A673 (cell line): ENCODE results near the gene GARNL3. TPM values are rescaled to one million over a fixed set of nuclear protein-coding genes. Genes with fewer than 3 reads are reported as not detected.

ENCODE experiments used
- BruUV-seq: library from RNA; stranded (reverse); fragments of 400-500 nt; replicated peaks from 2 replicates; lab custom pipeline; 2021; lab: Mats Ljungman, UMichigan
- CTCF ChIA-PET: fragments of 300-600 bp; sonication (Branson Sonifier 250); formaldehyde crosslinking; loops from one replicate; lab custom pipeline; 2022; ENCODE audit warnings: antibody characterized with exemption; lab: Charles Lee
- POLR2A ChIA-PET: fragments of 300-600 bp; sonication (Branson Sonifier 250); formaldehyde crosslinking; loops from one replicate; lab custom pipeline; 2022; ENCODE audit warnings: antibody characterized with exemption; ENCODE audit not compliant: low non-redundant PET; lab: Charles Lee
- DNase-seq: peaks from one replicate; pipeline ENCODE4 v3.0.0-alpha.2; 2015; ENCODE audit warnings: low spot score
- H3K27ac ChIP-seq: fragments of 200-600 bp; sonication (generic); 2 replicates; pipeline ENCODE4 v1.5.1; 2016; ENCODE audit warnings: mixed run types, low read depth, mild to moderate bottlenecking, mixed read lengths, antibody characterized with exemption, low read length; ENCODE audit not compliant: poor library complexity, severe bottlenecking
- H3K27me3 ChIP-seq: fragments of 200-600 bp; sonication (generic); replicated peaks from 2 replicates; pipeline ENCODE4 v1.6.1; 2017; ENCODE audit warnings: mixed run types, low read depth, mild to moderate bottlenecking, mixed read lengths, antibody characterized with exemption, low read length; ENCODE audit not compliant: insufficient read depth, poor library complexity
- H3K36me3 ChIP-seq: fragments of 200-600 bp; sonication (generic); 2 replicates; pipeline ENCODE4 v1.6.1; 2016; ENCODE audit warnings: mixed run types, mild to moderate bottlenecking, mixed read lengths, antibody characterized with exemption, low read length; ENCODE audit not compliant: insufficient read depth, poor library complexity, severe bottlenecking
- H3K4me1 ChIP-seq: fragments of 200-600 bp; sonication (generic); 2 replicates; pipeline ENCODE4 v1.6.1; 2017; ENCODE audit warnings: mixed run types, mild to moderate bottlenecking, mixed read lengths, antibody characterized with exemption, low read length; ENCODE audit not compliant: insufficient read depth, poor library complexity, severe bottlenecking
- H3K4me3 ChIP-seq: fragments of 200-600 bp; sonication (generic); 2 replicates; pipeline ENCODE4 v1.5.1; 2016; ENCODE audit warnings: low read depth, mixed run types, mild to moderate bottlenecking, mixed read lengths, low read length; ENCODE audit not compliant: poor library complexity, severe bottlenecking
- H3K9me3 ChIP-seq: fragments of 200-600 bp; sonication (generic); 2 replicates; pipeline ENCODE4 v1.6.1; 2016; ENCODE audit warnings: mixed run types, low read depth, mild to moderate bottlenecking, mixed read lengths, antibody characterized with exemption, low read length; ENCODE audit not compliant: poor library complexity, severe bottlenecking
- CTCF ChIP-seq: fragments of 300-800, 200-600 bp; sonication (generic); conservative IDR thresholded peaks from 2 replicates; pipeline ENCODE4 v1.5.1; 2017; ENCODE audit warnings: low read depth, mild to moderate bottlenecking, antibody characterized with exemption, low read length, moderate library complexity, mixed read lengths
- EZH2 ChIP-seq: fragments of 200-600 bp; sonication (generic); IDR thresholded peaks from 2 replicates; pipeline ENCODE4 v1.6.1; 2017; ENCODE audit warnings: borderline replicate concordance, low read depth, mild to moderate bottlenecking, mixed read lengths, antibody characterized with exemption, low read length; ENCODE audit not compliant: poor library complexity, severe bottlenecking
- intact Hi-C: fragments of 100-400 bp; cut with micrococcal nuclease; formaldehyde crosslinking; loops from one replicate; pipeline ENCODE4 v1.10.0; 2022; ENCODE audit not compliant: unreplicated experiment
- total RNA-seq: library from RNA; stranded (reverse); gene quantifications from 2 replicates; pipeline ENCODE4 v1.2.3, GENCODE V29; 2021

The GARNL3 gene
- total RNA-seq, 1 experiment from 2014 or later = 7.8 TPM

GRCh38 chr9:127277770-127278169 is 13.2 kb downstream of the GARNL3 start:
- H3K36me3 ChIP-seq = no peaks in the 10 kb centered on the region
- intact Hi-C loops = no loop called here
- ChIA-PET CTCF (no interaction called here), POLR2A (no interaction called here)
- peaks cover 6% of the 10 kb centered on the region for H3K4me1 ChIP-seq
- H3K4me3 ChIP-seq = no peak overlapping the region
- no peaks in the 10 kb centered on the region for H3K9me3 ChIP-seq
- no peaks in the 10 kb centered on the region for H3K27me3 ChIP-seq
- no peak overlapping the region for H3K27ac ChIP-seq
- TF ChIP-seq EZH2 (no peak), CTCF (no peak)
- BruUV-seq = no TSS peak
- no peak for DNase-seq

- Histone ChIP-seq H3K4me1 (peaks cover 6% of the 10 kb centered on the region), H3K27ac (no peak overlapping the region), H3K27me3 (no peaks in the 10 kb centered on the region), H3K9me3 (no peaks in the 10 kb centered on the region), H3K36me3 (no peaks in the 10 kb centered on the region), H3K4me3 (no peak overlapping the region)
- ChIA-PET CTCF (no interaction called here), POLR2A (no interaction called here)
- intact Hi-C loops = no loop called here
- no peak for DNase-seq
- no peak for TF ChIP-seq CTCF
- TF ChIP-seq EZH2 = no peak
- BruUV-seq = no TSS peak
Measured at GRCh38 chr9:127278372-127278771, 13.8 kb downstream of the GARNL3 start.

- CTCF ChIA-PET = no interaction called here
- POLR2A ChIA-PET = no interaction called here
- peaks cover 6% of the 10 kb centered on the region for H3K4me1 ChIP-seq
Measured at GRCh38 chr9:127279717-127280285, 15.2 kb downstream of the GARNL3 start.

More at GRCh38 chr9:127279717-127280285, 15.2 kb downstream of the GARNL3 start:
- H3K4me3 ChIP-seq = no peak overlapping the region
- H3K9me3 ChIP-seq = no peaks in the 10 kb centered on the region
- H3K27ac ChIP-seq = no peak overlapping the region
- no TSS peak for BruUV-seq
- no peak for TF ChIP-seq CTCF
- H3K36me3 ChIP-seq = no peaks in the 10 kb centered on the region
- intact Hi-C loops = no loop called here
- H3K27me3 ChIP-seq = no peaks in the 10 kb centered on the region
- no peak for DNase-seq
